NCI-H524 (cell line): Measurements from ENCODE around the gene SEC16A.
A peak's percentile ranks its signal among the peaks of the same experiment; 100 is the strongest.
"Not testable (repeated sequence)": the region's sequence is repeated elsewhere in the genome, so short reads cannot be mapped to it uniquely, and the experiment has no call there.

Source experiments
- DNase-seq, 2 experiments: peaks; one replicate each; lab custom pipeline; 2025; lab: John Stamatoyannopoulos, UW

Gene SEC16A

GRCh38 chr9:136438548-136439480 is 44.0 kb downstream of the SEC16A start:
- DNase-seq: peak in 1 of 2 experiments; percentile 41

GRCh38 chr9:136437839-136438547 is 44.8 kb downstream of the SEC16A start:
- no peak for DNase-seq

GRCh38 chr9:136437430-136437829 is 45.4 kb downstream of the SEC16A start:
- DNase-seq: no peak

- no peak for DNase-seq
Observed at GRCh38 chr9:136436055-136436634, 46.7 kb downstream of the SEC16A start.

GRCh38 chr9:136434580-136435169 is 48.2 kb downstream of the SEC16A start:
- no peak for DNase-seq

GRCh38 chr9:136433849-136434579 is 48.8 kb downstream of the SEC16A start:
- no peak for DNase-seq

GRCh38 chr9:136433043-136433715 is 49.7 kb downstream of the SEC16A start:
- DNase-seq: no peak

- no peak for DNase-seq
Observed at GRCh38 chr9:136432591-136432990, 50.2 kb downstream of the SEC16A start.

- no peak for DNase-seq
Observed at GRCh38 chr9:136431782-136432350, 51.0 kb downstream of the SEC16A start.

- DNase-seq: no peak
Observed at GRCh38 chr9:136430588-136431234, 52.1 kb downstream of the SEC16A start.

GRCh38 chr9:136429683-136430491 is 53.0 kb downstream of the SEC16A start:
- DNase-seq: peak; percentile 86 to 91

GRCh38 chr9:136429075-136429628 is 53.7 kb downstream of the SEC16A start:
- no peak for DNase-seq

GRCh38 chr9:136426787-136427186 is 56.1 kb downstream of the SEC16A start:
- no peak for DNase-seq

- not testable (repeated sequence) for DNase-seq
Observed at GRCh38 chr9:136425367-136425766, 57.5 kb downstream of the SEC16A start.

GRCh38 chr9:136424750-136425362 is 58.0 kb downstream of the SEC16A start:
- DNase-seq: no peak

GRCh38 chr9:136423432-136424146 is 59.3 kb downstream of the SEC16A start:
- no peak for DNase-seq

GRCh38 chr9:136422876-136423275 is 60.0 kb downstream of the SEC16A start:
- no peak for DNase-seq

- DNase-seq: no peak
Observed at GRCh38 chr9:136421791-136422190, 61.0 kb downstream of the SEC16A start.
